ENCODE measurements around the gene DISP3.

DISP3 gene

GRCh38 chr1:11516961-11517635 lies 38.1 kb downstream of the DISP3 start:
- H3K4me3 ChIP-seq (ENCODE audit: low read depth, low read length) = no peak overlapping the region
- TF ChIP-seq, protein P1, sequence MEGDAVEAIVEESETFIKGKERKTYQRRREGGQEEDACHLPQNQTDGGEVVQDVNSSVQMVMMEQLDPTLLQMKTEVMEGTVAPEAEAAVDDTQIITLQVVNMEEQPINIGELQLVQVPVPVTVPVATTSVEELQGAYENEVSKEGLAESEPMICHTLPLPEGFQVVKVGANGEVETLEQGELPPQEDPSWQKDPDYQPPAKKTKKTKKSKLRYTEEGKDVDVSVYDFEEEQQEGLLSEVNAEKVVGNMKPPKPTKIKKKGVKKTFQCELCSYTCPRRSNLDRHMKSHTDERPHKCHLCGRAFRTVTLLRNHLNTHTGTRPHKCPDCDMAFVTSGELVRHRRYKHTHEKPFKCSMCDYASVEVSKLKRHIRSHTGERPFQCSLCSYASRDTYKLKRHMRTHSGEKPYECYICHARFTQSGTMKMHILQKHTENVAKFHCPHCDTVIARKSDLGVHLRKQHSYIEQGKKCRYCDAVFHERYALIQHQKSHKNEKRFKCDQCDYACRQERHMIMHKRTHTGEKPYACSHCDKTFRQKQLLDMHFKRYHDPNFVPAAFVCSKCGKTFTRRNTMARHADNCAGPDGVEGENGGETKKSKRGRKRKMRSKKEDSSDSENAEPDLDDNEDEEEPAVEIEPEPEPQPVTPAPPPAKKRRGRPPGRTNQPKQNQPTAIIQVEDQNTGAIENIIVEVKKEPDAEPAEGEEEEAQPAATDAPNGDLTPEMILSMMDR (IDR thresholded peaks at IDR 0.05; ENCODE audit: low read depth, low read length) = no peak
- no peaks in the 10 kb centered on the region for H3K9me3 ChIP-seq
- no peak for DNase-seq
- peaks cover 12% of the 10 kb centered on the region for H3K36me3 ChIP-seq
- no peaks in the 10 kb centered on the region for H3K27me3 ChIP-seq
- peaks cover 4% of the 10 kb centered on the region; the same call in 1 of the 2 replicates for H3K4me1 ChIP-seq

DNA sequence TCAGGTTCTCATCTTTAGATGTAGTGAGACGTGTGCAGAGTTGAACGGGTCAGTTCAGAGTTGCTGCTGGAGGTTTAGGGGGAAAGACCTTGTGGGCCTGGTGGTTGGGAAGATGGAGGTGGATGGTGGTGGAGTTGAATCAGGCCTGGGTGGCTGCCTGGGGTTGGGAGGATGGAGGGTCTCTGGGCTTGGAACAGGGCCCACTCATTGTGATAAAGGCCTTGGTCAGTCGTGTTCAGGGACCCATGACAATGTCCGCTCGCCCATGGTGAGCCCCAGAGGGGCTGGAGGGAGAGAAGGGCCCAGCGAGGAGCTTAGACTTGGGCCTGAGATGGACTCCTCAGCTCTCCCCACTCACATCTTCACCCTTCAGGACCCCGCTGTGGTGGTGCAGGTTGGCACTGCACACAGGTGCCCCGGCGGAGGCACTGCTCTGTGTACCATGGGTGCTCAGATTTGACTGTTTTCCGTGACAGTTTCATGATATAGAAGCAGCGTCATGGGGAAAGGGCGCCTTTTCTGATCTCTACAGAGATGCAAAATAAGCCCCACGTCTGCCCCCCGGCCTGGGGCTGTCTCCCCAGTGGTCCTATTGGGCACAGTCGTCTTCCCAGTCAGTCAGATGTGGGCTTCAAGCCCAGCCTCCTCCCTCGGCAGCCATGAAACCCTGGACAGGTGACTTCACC lies 39.2 kb downstream of the DISP3 start:
- Histone ChIP-seq H3K4me1 (peaks cover 4% of the 10 kb centered on the region; the same call in 1 of the 2 replicates), H3K4me3 (ENCODE audit: low read depth, low read length) (no peak overlapping the region), H3K36me3 (peaks cover 12% of the 10 kb centered on the region), H3K27me3 (no peaks in the 10 kb centered on the region), H3K9me3 (no peaks in the 10 kb centered on the region)
- no peak for DNase-seq
- TF ChIP-seq, protein P1 (IDR thresholded peaks at IDR 0.05; ENCODE audit: low read depth, low read length) = no peak

GRCh38 chr1:11518791-11519628 lies 40.1 kb downstream of the DISP3 start:
- TF ChIP-seq, protein P1 (IDR thresholded peaks at IDR 0.05; ENCODE audit: low read depth, low read length) = no peak

DNA sequence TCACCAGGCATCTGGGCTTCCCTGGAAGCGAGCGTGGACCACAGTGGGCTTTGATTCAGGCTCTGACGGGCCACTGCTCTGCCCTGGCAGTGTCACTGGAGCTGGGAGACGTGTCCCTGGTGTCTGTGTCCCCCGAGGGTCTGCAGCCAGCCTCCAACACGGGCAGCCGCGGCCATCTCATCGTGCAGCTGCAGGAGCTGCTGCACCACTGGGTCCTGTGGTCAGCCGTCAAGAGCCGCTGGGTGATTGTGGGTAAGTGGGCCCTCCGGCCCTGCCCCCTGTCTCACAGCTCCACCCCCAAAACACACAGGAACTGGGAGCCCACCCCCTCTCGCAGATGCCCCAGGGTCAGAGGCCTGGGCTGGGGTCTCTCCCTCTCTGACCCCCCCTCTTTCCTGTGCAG lies 40.7 kb downstream of the DISP3 start:
- H3K27me3 ChIP-seq = no peaks in the 10 kb centered on the region
- TF ChIP-seq, protein P1 (IDR thresholded peaks at IDR 0.05; ENCODE audit: low read depth, low read length) = no peak
- H3K36me3 ChIP-seq = peaks cover 12% of the 10 kb centered on the region
- H3K4me3 ChIP-seq (ENCODE audit: low read depth, low read length) = no peak overlapping the region
- no peak for DNase-seq
- H3K4me1 ChIP-seq = peaks cover 4% of the 10 kb centered on the region; the same call in 1 of the 2 replicates
- no peaks in the 10 kb centered on the region for H3K9me3 ChIP-seq

More at GRCh38 chr1:11518791-11519628, 40.1 kb downstream of the DISP3 start:
- Histone ChIP-seq H3K4me3 (ENCODE audit: low read depth, low read length) (no peak overlapping the region), H3K27me3 (no peaks in the 10 kb centered on the region), H3K36me3 (peaks cover 12% of the 10 kb centered on the region), H3K4me1 (peaks cover 4% of the 10 kb centered on the region; the same call in 1 of the 2 replicates), H3K9me3 (no peaks in the 10 kb centered on the region)
- DNase-seq = no peak

DNA sequence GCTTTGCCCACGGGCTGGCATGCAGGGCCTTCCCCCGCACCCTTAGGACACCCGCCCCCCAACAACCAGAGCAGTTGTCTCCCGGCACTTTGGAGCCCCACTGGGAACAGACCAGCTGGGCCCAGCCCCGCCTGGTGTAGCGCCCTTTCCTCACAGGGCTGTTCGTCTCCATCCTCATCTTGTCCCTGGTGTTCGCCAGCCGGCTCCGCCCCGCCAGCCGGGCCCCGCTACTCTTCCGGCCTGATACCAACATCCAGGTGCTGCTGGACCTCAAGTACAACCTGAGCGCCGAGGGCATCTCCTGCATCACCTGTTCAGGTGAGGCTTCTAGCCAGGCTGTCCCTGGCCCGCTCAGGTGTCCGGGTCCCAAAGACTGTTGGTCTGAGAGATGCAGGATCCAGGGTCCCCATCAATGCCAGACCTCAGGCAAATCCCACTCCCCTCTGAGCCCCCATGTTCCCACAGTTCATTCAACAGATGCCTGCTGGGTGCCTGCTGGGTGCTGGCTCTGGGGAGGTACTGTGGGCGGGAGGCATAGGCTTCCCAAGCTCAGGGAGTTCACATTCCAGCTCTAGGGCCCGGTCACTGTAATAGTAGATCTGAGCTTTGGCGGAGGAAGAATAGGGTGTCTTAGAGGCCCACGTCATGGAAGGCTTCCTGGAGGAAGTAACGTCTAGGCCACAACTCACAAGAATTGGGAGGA lies 41.7 kb downstream of the DISP3 start:
- TF ChIP-seq, protein P1 (IDR thresholded peaks at IDR 0.05; ENCODE audit: low read depth, low read length) = no peak
- H3K9me3 ChIP-seq = no peaks in the 10 kb centered on the region

More for the DNA sequence above, 41.7 kb downstream of the DISP3 start:
- no peak overlapping the region for H3K4me3 ChIP-seq (ENCODE audit: low read depth, low read length)
- peaks cover 12% of the 10 kb centered on the region for H3K36me3 ChIP-seq
- DNase-seq = no peak
- H3K4me1 ChIP-seq = peaks cover 4% of the 10 kb centered on the region; the same call in 1 of the 2 replicates
- no peaks in the 10 kb centered on the region for H3K27me3 ChIP-seq
